ENCODE measurements around the gene TOX2. TPM values are rescaled to one million over a fixed set of nuclear protein-coding genes. Genes with fewer than 3 reads are reported as not detected.
A peak's percentile ranks its signal among the peaks of the same experiment; 100 is the strongest.

The TOX2 gene
- total RNA-seq, 1 donor from 2014 or later = 2.4 TPM

- no peak for DNase-seq (ENCODE audit: low read depth, low spot score)
Observed at GRCh38 chr20:43940518-43941225, 26.0 kb downstream of the TOX2 start.

- DNase-seq (ENCODE audit: low read depth, low spot score) = no peak
Observed at GRCh38 chr20:43941476-43942200, 27.0 kb downstream of the TOX2 start.

- DNase-seq (ENCODE audit: low read depth, low spot score) = no peak
Observed at GRCh38 chr20:43942201-43942590, 27.5 kb downstream of the TOX2 start.

GRCh38 chr20:43942667-43943285, 28.1 kb downstream of the TOX2 start:
- no peak for DNase-seq (ENCODE audit: low read depth, low spot score)

- no peak for DNase-seq (ENCODE audit: low read depth, low spot score)
Observed at GRCh38 chr20:43943725-43944124, 29.1 kb downstream of the TOX2 start.

GRCh38 chr20:43944653-43945235, 30.1 kb downstream of the TOX2 start:
- DNase-seq (ENCODE audit: low read depth, low spot score) = no peak

- DNase-seq (ENCODE audit: low read depth, low spot score) = no peak
Observed at GRCh38 chr20:43945391-43946205, 30.9 kb downstream of the TOX2 start.

GRCh38 chr20:43946206-43946491, 31.5 kb downstream of the TOX2 start:
- no peak for DNase-seq (ENCODE audit: low read depth, low spot score)

- DNase-seq (ENCODE audit: low read depth, low spot score) = no peak
Observed at GRCh38 chr20:43946659-43947315, 32.1 kb downstream of the TOX2 start.

- DNase-seq (ENCODE audit: low read depth, low spot score) = no peak
Observed at GRCh38 chr20:43947316-43947710, 32.7 kb downstream of the TOX2 start.

- no peak for DNase-seq (ENCODE audit: low read depth, low spot score)
Observed at GRCh38 chr20:43948455-43948854, 33.8 kb downstream of the TOX2 start.

- DNase-seq (ENCODE audit: low read depth, low spot score) = no peak
Observed at GRCh38 chr20:43949248-43949647, 34.6 kb downstream of the TOX2 start.

GRCh38 chr20:43949741-43950618, 35.3 kb downstream of the TOX2 start:
- no peak for DNase-seq (ENCODE audit: low read depth, low spot score)

GRCh38 chr20:43953919-43954592, 39.4 kb downstream of the TOX2 start:
- DNase-seq (ENCODE audit: low read depth, low spot score) = no peak

GRCh38 chr20:43954704-43955061, 40.0 kb downstream of the TOX2 start:
- DNase-seq (ENCODE audit: low read depth, low spot score) = no peak

- peak; percentile 88 for DNase-seq (ENCODE audit: low read depth, low spot score)
Observed at GRCh38 chr20:43955062-43955749, 40.6 kb downstream of the TOX2 start.

- DNase-seq (ENCODE audit: low read depth, low spot score) = no peak
Observed at GRCh38 chr20:43955750-43956191, 41.1 kb downstream of the TOX2 start.

- DNase-seq (ENCODE audit: low read depth, low spot score) = no peak
Observed at GRCh38 chr20:43957392-43957791, 42.7 kb downstream of the TOX2 start.

GRCh38 chr20:43958626-43959025, 44.0 kb downstream of the TOX2 start:
- no peak for DNase-seq (ENCODE audit: low read depth, low spot score)

Measured in pulmonary artery endothelial cell (primary cell).